GM18520 (cell line): ENCODE measurements around the gene PLEKHM1.
"Not testable (repeated sequence)": the region's sequence is repeated elsewhere in the genome, so short reads cannot be mapped to it uniquely, and the experiment has no call there.

Experiments
- ATAC-seq: cut with Tn5 transposase; IDR thresholded peaks from one replicate; pipeline ENCODE4 v1.9.1; 2021; ENCODE audit not compliant: unreplicated experiment

Gene PLEKHM1

GRCh38 chr17:45468293-45469203 is 22.0 kb downstream of the PLEKHM1 start:
- not testable (repeated sequence) for ATAC-seq

- ATAC-seq = peak; percentile 87
Observed at GRCh38 chr17:45461524-45462327, 28.8 kb downstream of the PLEKHM1 start.

- not testable (repeated sequence) for ATAC-seq
Observed at GRCh38 chr17:45460422-45460821, 30.1 kb downstream of the PLEKHM1 start.

GRCh38 chr17:45454341-45454740 is 36.2 kb downstream of the PLEKHM1 start:
- not testable (repeated sequence) for ATAC-seq

GRCh38 chr17:45453731-45454130 is 36.8 kb downstream of the PLEKHM1 start:
- not testable (repeated sequence) for ATAC-seq

GRCh38 chr17:45453225-45453534 is 37.3 kb downstream of the PLEKHM1 start:
- not testable (repeated sequence) for ATAC-seq

- not testable (repeated sequence) for ATAC-seq
Observed at GRCh38 chr17:45452329-45453224, 37.9 kb downstream of the PLEKHM1 start.

- not testable (repeated sequence) for ATAC-seq
Observed at GRCh38 chr17:45451660-45452059, 38.9 kb downstream of the PLEKHM1 start.

- ATAC-seq = no peak
Observed at GRCh38 chr17:45451131-45451530, 39.4 kb downstream of the PLEKHM1 start.

GRCh38 chr17:45449708-45450329 is 40.7 kb downstream of the PLEKHM1 start:
- ATAC-seq = not testable (repeated sequence)

GRCh38 chr17:45449260-45449659 is 41.3 kb downstream of the PLEKHM1 start:
- ATAC-seq = not testable (repeated sequence)

- not testable (repeated sequence) for ATAC-seq
Observed at GRCh38 chr17:45448483-45448882, 42.0 kb downstream of the PLEKHM1 start.

GRCh38 chr17:45448066-45448465 is 42.5 kb downstream of the PLEKHM1 start:
- ATAC-seq = not testable (repeated sequence)

GRCh38 chr17:45447650-45448049 is 42.9 kb downstream of the PLEKHM1 start:
- not testable (repeated sequence) for ATAC-seq

GRCh38 chr17:45446872-45447625 is 43.5 kb downstream of the PLEKHM1 start:
- ATAC-seq = not testable (repeated sequence)

- not testable (repeated sequence) for ATAC-seq
Observed at GRCh38 chr17:45445901-45446743, 44.4 kb downstream of the PLEKHM1 start.

- ATAC-seq = not testable (repeated sequence)
Observed at GRCh38 chr17:45444856-45445820, 45.4 kb downstream of the PLEKHM1 start.
